HG03354 (cell line): ENCODE results near the gene CASP6.

Source experiments
- ATAC-seq: cut with Tn5 transposase; IDR thresholded peaks from one replicate; pipeline ENCODE4 v1.9.1; 2021; ENCODE audit warnings: mild to moderate bottlenecking; ENCODE audit not compliant: unreplicated experiment, poor library complexity, severe bottlenecking

The CASP6 gene

DNA sequence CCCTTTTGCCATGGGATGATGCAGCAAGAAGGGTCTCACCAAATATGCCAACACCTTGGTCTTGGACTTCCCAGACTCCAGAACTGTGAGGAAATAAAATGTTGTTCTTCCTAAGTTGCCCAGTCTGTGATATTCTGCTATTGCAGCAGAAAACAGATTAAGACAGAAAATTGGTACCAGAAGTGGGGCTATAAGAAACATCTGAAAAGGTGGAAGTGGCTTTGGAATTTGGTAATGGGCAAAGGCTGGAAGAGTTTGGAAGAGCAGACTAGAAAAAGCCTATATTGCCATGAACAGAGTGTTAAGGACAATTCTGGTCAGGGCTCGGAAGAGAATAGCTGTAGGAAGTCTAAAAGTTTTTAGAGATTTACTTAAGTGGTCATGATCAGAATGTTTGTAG, 27.4 kb downstream of the CASP6 start:
- ATAC-seq = no peak

DNA sequence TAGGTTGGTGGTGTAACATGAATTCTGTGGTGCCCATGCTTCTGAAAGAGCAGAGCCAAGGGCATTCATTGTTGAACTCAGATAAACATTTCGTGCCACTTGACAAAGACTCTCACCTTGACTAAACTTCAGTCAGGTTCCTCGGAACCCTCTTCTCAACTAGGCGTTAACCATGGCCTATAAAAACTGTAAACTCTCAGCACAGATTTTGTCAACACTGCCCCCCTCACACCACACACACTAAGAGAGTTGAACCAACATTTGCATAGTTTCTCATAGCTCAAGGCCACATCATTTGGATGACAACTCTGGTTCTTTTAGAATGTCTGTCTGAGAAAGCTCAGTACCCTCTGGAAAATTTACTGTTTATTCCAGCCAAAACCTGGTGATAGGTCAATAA, 28.1 kb downstream of the CASP6 start:
- no peak for ATAC-seq

DNA sequence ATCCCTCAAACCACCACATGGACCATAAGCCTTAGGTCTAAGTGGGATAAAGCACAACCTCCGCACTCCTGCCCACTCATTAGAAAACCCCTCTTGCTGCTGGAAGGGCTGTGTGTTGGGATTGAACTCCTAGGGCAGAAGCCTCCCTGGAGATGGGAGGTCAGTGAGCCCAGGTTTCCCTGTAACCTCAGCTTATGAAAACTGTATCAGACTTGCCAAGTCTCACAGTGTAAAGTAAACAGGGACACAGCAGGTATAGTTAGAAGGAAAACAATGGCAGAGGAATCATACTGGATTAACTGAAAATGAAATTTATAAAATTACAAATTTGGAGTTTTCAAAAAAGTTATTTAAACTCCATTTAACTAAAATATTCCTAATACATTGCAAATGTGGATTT, 29.9 kb downstream of the CASP6 start:
- no peak for ATAC-seq

DNA sequence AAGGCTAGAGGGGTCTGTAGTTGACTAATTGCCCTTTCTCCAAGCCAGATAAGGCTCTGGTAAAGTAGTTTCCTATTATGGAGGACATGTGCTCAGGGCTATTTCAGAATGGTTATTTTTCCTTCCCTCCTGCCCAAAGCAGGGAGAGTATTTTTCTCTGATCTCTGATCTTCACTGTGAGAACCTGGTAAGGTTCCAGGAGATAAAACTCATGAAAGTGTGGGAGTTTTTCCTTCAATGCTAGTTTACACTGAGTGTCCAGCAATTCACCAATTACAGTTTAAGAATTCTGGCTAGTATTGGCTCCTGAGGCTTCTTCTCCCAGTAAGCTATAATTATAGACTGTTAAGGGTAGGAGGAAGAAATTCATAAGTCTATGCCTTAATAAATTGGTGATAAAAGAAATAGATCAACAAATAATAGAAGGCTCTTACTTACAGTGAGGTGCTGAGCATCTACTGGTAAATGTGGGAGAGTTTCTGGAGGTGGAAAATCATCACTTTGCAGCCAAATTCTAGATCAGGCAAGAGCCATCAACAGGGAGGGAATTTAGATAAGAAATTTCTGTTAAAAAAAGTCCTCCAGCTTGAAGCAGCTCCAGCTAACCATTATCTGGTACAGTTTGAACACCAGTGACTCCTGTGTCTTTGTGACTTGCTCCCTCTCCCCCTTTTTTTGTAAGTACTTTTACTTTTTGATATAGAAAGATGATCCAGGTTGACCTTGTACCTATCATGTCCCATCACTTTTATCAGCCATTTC, 30.9 kb downstream of the CASP6 start:
- no peak for ATAC-seq

DNA sequence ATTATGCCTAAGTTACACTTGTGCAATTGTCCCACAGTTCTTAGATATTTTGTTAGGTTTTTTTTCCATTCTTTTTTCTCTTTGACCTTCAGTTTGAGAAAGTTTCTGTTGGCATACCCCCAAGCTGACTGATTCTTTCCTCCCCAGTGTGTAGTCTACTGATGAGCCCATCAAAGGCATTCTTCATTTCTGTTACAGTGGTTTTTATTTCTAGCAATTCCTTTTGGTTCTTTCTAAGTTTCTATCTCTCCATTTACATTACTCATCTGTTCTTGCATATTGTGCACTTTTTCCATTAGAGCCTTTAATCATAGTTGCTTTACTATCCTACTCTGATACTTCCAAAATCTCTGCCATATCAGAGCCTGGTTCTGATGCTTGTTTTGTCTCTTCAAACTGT, 31.9 kb downstream of the CASP6 start:
- ATAC-seq = no peak

DNA sequence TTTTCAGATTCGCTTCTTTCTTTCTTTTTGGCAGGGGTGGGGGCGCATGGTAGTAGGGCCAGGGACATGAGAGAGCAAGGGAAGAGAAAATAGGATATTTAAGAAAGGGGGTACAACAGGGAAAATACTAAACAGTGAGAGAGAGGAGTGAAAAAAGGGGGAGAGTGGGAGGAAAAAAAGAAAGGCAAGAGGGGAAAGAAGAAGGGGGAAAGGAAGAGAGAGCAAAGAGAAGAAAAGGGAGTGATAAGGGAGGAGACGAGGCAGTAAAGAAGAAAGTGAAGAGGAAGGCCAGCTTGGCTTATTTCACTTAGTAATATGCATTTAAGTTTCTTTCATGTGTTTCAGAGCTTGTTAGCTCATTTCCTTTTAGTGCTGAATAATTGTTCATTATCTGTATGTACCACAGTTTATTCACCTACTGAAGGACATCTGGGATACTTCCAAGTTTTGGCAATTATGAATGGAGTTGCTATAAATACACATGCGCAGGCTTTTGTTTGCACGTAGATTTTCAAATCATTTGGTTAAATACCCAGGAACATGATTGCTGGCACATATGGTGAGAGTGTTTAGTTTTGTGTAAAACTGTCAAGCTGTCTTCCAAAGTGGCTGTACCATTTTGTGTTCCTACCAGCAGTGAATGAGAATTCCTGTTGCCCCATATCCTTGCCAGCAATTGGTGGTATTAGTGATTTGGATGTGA, 37.3 kb downstream of the CASP6 start:
- ATAC-seq = no peak

DNA sequence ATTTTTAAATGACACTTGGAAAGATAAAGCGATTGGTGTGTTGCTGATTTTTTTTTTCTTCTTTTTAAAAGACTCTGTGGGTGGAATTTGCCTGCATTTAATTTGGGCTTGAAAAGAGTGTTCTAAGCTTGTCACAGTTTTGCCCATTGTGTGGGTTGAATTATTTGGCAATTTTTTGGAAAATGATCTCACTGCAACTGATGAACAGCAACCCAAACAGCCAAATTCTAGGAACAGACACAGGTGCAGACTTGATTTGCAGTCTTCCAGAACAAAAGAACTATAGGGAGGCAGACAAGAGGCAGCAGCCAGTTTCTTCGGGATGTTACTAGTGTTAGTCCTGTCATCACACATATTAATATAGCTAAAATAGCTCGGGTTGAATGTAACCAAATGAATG, 40.5 kb downstream of the CASP6 start:
- ATAC-seq = no peak

DNA sequence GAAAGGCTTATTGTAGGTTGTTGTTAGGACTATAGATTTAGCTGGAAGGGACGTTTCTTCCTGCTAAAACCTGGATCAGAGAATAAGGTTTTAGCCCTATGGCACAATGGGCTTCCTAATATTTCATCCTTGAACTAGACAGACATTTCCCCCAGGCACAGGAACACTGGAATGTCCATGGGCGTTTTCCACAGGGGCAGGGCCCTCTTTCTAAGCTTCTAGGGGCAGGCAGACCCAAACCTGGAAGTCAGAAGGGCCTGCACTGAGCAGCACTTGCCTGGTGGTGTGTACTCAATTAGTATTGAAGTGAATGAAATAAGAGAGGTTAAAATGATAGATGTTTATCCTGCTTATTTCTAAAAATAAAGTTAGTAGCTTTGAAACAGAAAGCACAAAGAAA, 41.1 kb downstream of the CASP6 start:
- no peak for ATAC-seq

DNA sequence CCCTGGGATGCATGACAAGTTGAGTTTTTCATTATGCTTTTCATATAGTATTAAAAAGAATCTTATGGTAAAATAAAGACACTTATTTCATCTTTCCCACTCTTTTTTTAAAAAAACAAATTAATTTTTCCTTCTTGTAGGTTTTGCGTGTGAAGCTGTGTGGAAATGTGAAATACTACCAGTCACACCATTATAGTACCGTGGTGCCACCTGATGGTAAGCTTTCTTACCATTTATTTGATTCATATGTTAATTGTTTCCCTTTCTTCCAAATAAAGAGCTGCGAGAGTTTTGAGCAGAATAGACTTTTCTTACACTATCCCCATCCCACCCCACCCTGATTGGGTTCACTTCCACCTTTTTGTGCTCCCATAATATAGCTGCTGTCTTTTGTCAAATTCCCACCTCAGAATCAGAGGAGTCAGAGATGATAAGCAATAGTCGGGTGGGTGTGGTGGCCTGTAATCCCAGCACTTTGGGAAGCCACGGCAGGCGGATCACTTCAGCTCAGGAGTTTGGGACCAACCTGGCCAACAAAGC, 44.3 kb downstream of the CASP6 start:
- ATAC-seq = no peak

DNA sequence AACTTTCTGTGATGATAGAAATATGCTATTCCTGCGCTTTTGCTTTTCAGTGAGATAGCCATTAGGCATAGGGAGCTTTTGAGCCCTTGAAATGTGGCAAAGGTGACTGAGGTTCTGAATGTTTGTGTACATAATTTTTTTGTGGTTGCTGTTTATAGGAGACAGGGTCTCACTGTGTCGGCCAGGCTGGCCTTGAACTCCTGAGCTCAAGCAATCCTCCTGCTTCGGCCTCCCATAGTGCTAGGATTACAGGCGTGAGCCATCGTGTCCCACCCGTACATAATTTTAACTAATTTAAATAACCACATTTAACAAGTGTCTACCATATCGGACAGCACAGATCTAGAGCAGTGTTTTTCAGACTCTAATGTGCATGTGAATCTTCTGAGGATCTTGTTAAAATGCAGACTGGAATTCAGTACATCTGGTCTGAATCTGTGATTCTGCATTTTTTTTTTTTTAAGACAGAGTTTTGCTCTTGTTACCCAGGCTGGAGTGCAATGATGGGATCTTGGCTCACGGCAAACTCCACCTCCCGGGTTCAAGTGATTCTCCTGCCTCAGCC, 45.3 kb downstream of the CASP6 start:
- no peak for ATAC-seq

DNA sequence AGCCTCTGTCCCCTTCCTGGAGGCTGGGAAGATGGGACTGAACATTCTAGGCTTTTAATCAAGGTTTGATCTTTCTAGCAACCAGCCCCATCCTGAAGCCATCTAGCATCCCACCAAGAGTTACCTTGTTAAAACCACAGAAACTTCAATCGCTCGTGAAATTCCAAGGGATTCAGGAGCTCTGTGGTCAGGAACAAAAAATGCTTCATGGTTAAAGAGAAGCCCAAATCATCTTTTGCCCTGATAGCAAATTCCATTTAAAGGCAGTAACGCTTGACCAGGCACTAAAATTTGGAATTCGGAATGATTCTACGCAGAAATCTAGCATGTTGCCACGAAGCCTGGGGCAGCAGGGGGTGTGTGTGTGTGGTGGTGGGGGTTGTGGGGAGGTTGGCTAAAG, 47.8 kb downstream of the CASP6 start:
- no peak for ATAC-seq

DNA sequence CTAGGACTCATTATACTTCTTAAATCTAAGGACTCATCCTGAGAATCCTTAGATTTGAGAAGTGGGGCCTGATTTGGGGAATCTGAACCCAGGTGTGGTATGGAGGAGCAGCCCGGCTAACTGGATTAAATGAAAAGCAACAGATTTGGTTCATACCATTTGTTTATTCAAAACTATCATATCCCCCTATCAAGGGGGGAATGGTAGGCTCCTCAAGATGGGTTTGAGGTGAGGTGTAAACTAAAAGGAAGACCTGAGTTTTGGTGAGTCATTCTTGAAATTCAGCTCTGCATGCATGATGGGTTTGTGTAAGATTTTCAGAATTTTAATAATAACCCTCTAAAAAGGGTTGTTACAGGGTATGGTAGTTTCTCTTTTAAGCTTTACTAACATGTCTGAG, 53.4 kb downstream of the CASP6 start:
- peak; percentile 93 for ATAC-seq

DNA sequence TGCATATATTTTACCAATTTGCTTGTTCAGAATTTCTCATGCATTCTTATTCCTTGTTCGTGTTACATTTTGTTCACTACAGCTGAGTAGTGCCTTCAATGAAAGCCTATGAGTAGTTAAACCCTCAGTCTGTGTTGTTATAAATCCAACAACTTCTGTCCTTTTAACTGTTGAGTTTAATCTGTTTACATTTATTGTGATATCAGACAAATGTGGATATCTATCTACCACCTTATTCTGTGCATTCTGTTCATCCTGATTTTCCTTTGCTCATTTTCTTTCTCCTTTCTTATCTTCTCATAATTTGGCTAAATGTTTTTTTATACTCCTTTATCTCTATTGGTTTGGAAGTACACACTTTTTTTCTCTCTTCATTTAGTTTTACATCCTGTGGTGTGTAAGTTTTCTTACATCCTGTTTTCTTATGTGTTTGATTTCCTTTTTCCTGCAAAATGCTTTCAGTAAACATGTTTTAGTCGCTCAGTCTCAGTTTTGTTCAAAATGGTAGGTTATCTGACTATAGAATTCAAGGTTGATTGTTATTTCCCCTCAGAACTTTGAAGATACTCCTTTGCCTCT, 54.2 kb downstream of the CASP6 start:
- no peak for ATAC-seq

DNA sequence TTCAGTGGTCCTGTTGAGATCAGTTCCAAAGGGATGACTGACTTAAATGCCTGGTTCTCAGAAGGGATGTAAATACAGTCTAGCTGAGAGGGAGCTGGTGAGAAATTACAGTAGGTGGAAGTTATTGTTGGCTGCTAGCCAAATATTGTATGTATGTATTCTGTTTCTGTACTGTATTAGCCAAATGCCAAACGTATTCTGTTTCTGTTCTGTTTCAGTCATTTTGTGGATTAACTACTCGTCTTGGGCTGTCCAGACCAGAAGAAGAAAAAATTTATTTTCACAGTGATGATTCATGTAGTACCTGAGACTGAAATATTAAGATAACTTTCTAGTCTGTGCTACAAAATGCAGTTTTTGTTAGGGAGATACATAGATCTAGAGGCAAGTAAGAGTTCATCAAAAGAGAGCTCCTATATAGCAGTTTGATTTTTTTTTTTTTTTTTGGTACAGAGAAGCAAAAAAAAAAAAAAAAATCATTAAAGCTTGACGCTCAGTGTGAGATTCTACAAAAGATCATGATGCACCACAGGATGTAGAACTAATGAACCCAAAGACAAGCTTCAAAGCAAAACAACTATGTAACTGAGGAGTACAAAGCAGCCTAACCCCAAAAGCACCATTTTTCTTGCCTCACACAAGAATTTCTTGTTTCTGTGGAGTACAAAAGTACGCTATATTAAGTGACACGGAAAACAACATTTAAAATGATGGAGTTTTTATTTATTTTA, 54.8 kb downstream of the CASP6 start:
- ATAC-seq = peak; percentile 51

DNA sequence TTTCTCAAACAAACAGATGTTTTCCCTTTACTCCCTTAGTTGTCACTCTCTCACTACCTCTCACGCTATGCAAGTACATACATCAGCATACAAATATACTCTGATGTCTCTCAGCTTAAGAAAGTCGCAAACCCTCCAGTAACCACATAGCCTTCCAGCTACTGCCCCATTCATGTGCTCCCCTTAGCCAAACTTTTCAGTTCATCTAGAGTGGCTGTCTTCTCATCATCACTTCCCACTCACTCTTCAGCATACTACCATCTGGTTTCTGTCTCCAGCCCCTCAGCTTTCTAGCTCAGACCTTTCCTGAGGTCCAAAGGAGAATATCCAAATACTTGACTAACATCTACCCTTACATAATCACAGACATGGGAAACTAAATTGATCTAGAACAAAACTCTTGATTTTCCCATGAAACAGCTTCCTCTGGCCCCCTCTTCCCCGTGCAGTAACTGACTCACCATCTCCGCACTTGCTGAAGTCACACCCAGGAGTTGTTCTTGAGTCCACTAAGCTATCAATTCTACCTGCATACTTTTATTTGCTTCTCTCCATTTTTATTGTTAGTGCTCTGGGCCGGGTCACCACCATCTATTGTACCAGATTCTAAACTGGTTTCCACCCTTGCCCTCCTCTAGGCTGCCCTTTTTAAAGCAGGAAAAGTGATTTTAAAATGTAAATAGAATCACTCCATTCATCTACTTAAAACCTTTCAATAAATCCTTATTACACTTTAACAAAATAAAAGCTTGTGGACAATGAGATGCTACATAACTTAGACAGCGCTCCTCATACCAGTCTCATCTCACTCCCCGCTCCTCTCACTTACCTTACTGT, 57.2 kb downstream of the CASP6 start:
- ATAC-seq = no peak

DNA sequence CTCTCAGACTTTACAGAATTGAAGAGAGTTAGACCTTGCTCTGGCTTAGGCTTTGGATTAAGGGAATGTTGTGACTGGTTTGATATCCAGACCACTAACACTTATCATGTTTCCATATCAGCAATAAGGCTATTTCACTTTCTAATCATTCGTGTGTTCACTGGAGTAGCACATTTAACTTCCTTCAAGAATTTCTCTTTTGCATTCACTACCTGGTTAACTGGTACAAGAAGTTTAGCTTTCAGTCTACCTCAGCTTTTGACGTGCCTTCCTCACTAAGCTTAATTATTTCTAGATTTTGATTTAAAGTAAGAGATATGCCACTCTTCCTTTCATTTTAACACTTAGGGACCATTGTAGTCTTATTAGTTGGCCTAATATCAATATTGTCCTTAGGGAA, 62.6 kb downstream of the CASP6 start:
- no peak for ATAC-seq
